SK-N-SH treated with all-trans-retinoic acid at 6 μM for 48 hours (cell line): Measurements from ENCODE around the gene TSPAN18.

Source experiments
- BACH2 ChIP-seq: fragments of 250-450 bp; sonication (Bioruptor Pico); IDR thresholded peaks from 2 replicates; pipeline ENCODE4 v1.9.0; 2021; ENCODE audit warnings: mild to moderate bottlenecking, borderline replicate concordance
- ISL1 ChIP-seq: fragments of 250-450 bp; sonication (Bioruptor Pico); IDR thresholded peaks from 2 replicates; pipeline ENCODE4 v2.1.2; 2022; ENCODE audit warnings: mild to moderate bottlenecking, moderate library complexity
- RARB ChIP-seq: fragments of 250-450 bp; sonication (Bioruptor Pico); IDR thresholded peaks from 2 replicates; pipeline ENCODE4 v1.8.0; 2021; ENCODE audit warnings: mild to moderate bottlenecking, moderate library complexity
- TOX ChIP-seq: fragments of 250-450 bp; sonication (Bioruptor Pico); IDR thresholded peaks from 2 replicates; pipeline ENCODE4 v1.8.0; 2021; ENCODE audit warnings: mild to moderate bottlenecking, moderate library complexity, borderline replicate concordance
- ZFP3 ChIP-seq: fragments of 250-450 bp; sonication (Bioruptor Pico); IDR thresholded peaks from 2 replicates; pipeline ENCODE4 v1.5.0; 2020; ENCODE audit warnings: mild to moderate bottlenecking, moderate library complexity
- TF ChIP-seq, protein P1 (sequence below): fragments of 250-450 bp; sonication (Bioruptor Pico); IDR thresholded peaks from 2 replicates; pipeline ENCODE4 v1.8.0; 2020; ENCODE audit warnings: mild to moderate bottlenecking, moderate library complexity, borderline replicate concordance
- TF ChIP-seq, protein P2 (sequence below): fragments of 250-450 bp; sonication (Bioruptor Pico); IDR thresholded peaks from 2 replicates; pipeline ENCODE4 v1.5.1; 2021; ENCODE audit warnings: mild to moderate bottlenecking, moderate library complexity

GRCh38 chr11:44852952-44853351 lies 126.2 kb downstream of the TSPAN18 start:
- no peak for TF ChIP-seq BACH2
- TF ChIP-seq, protein P1, sequence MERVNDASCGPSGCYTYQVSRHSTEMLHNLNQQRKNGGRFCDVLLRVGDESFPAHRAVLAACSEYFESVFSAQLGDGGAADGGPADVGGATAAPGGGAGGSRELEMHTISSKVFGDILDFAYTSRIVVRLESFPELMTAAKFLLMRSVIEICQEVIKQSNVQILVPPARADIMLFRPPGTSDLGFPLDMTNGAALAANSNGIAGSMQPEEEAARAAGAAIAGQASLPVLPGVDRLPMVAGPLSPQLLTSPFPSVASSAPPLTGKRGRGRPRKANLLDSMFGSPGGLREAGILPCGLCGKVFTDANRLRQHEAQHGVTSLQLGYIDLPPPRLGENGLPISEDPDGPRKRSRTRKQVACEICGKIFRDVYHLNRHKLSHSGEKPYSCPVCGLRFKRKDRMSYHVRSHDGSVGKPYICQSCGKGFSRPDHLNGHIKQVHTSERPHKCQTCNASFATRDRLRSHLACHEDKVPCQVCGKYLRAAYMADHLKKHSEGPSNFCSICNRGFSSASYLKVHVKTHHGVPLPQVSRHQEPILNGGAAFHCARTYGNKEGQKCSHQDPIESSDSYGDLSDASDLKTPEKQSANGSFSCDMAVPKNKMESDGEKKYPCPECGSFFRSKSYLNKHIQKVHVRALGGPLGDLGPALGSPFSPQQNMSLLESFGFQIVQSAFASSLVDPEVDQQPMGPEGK (CRISPR knock-in tag): no peak
- TF ChIP-seq, protein P2, sequence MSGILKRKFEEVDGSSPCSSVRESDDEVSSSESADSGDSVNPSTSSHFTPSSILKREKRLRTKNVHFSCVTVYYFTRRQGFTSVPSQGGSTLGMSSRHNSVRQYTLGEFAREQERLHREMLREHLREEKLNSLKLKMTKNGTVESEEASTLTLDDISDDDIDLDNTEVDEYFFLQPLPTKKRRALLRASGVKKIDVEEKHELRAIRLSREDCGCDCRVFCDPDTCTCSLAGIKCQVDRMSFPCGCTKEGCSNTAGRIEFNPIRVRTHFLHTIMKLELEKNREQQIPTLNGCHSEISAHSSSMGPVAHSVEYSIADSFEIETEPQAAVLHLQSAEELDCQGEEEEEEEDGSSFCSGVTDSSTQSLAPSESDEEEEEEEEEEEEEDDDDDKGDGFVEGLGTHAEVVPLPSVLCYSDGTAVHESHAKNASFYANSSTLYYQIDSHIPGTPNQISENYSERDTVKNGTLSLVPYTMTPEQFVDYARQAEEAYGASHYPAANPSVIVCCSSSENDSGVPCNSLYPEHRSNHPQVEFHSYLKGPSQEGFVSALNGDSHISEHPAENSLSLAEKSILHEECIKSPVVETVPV: no peak
- TF ChIP-seq ZFP3 (CRISPR knock-in tag): no peak
- no peak for TF ChIP-seq ISL1 (CRISPR knock-in tag)
- TF ChIP-seq RARB (CRISPR knock-in tag): no peak
- no peak for TF ChIP-seq TOX (CRISPR knock-in tag)
